B cell (primary cell): Measurements from ENCODE around the gene RPL36. TPM values are rescaled to one million over a fixed set of nuclear protein-coding genes. Genes with fewer than 3 reads are reported as not detected.

Experiments
- ATAC-seq: fragments of 200-7000 bp; cut with Tn5 transposase; one replicate; pipeline ENCODE4 v1.10.0; 2021; ENCODE audit warnings: low read depth, mild to moderate bottlenecking, moderate number of reproducible peaks, moderate library complexity
- CTCF ChIA-PET: fragments of 350-600 bp; sonication (Branson Sonifier 250); formaldehyde crosslinking; loops from one replicate; lab custom pipeline; 2021; ENCODE audit warnings: antibody characterized with exemption, inconsistent platforms; lab: Charles Lee
- POLR2A ChIA-PET: fragments of 350-600 bp; sonication (Branson Sonifier 250); formaldehyde crosslinking; loops from one replicate; lab custom pipeline; 2021; ENCODE audit warnings: antibody characterized with exemption; lab: Charles Lee
- DNase-seq: peaks from one replicate; pipeline ENCODE4 v3.0.0; 2013
- H2AFZ ChIP-seq: 2 replicates; pipeline ENCODE4 v1.6.1; 2012; ENCODE audit warnings: mild to moderate bottlenecking, low read depth, low read length; ENCODE audit not compliant: insufficient read depth, poor library complexity, severe bottlenecking
- H3K27ac ChIP-seq, 2 donors: 1 replicate in 1 of 2; 2 replicates in 1 of 2; pipeline ENCODE4 v1.5.1; 2012 to 2013; ENCODE audit warnings: low read length in 2 of 2, mild to moderate bottlenecking in 2 of 2, moderate library complexity in 1 of 2
- H3K27me3 ChIP-seq, 4 experiments: fragments of 200-600 bp in 1 of 4; sonication (generic) in 1 of 4; replicated peaks in 1 of 4; 1 replicate in 2 of 4; 2 replicates in 2 of 4; pipeline versions ENCODE4 v1.6.1 to v1.7.0; 2013 to 2016; ENCODE audit warnings: low read length in 3 of 4, mild to moderate bottlenecking in 2 of 4, mixed read lengths in 1 of 4, moderate library complexity in 1 of 4; ENCODE audit not compliant: insufficient read depth in 4 of 4, control insufficient read depth in 3 of 4; ENCODE audit errors: control extremely low read depth in 1 of 4
- H3K36me3 ChIP-seq, 2 experiments: replicated peaks in 1 of 2; 1 replicate in 1 of 2; 2 replicates in 1 of 2; pipeline versions ENCODE4 v1.6.1 to v1.7.1; 2013; ENCODE audit warnings: low read length in 1 of 2; ENCODE audit not compliant: insufficient read depth in 2 of 2, control insufficient read depth in 1 of 2; ENCODE audit errors: control extremely low read depth in 1 of 2, extremely low read depth in 1 of 2
- H3K4me1 ChIP-seq, 2 donors: fragments of 200-600 bp in 1 of 2; sonication (generic) in 1 of 2; 1 replicate in 1 of 2; 2 replicates in 1 of 2; pipeline versions ENCODE4 v1.5.1 to v1.6.1; 2013 to 2017; ENCODE audit warnings: low read length in 2 of 2; ENCODE audit not compliant: control insufficient read depth in 2 of 2, insufficient read depth in 2 of 2
- H3K4me2 ChIP-seq: replicated peaks from 2 replicates; pipeline ENCODE3; 2012; ENCODE audit warnings: mild to moderate bottlenecking, low read depth, low read length; ENCODE audit not compliant: poor library complexity, severe bottlenecking
- H3K4me3 ChIP-seq, 5 experiments: fragments of 200-600 bp in 1 of 5; sonication (generic) in 1 of 5; 1 replicate in 3 of 5; 2 replicates in 2 of 5; pipeline versions ENCODE4 v1.5.1 to v1.7.0; 2011 to 2016; ENCODE audit warnings: low read length in 4 of 5, mild to moderate bottlenecking in 4 of 5, low read depth in 2 of 5, control low read depth in 1 of 5, moderate library complexity in 1 of 5; ENCODE audit not compliant: insufficient read depth in 1 of 5; ENCODE audit errors: control extremely low read depth in 1 of 5, extremely low read depth in 1 of 5
- H3K79me2 ChIP-seq: fragments of 200-600 bp; sonication (generic); one replicate; pipeline ENCODE4 v1.6.0; 2016; ENCODE audit warnings: low read length; ENCODE audit not compliant: control insufficient read depth, insufficient read depth
- H3K9ac ChIP-seq: fragments of 200-600 bp; sonication (generic); 2 replicates; pipeline ENCODE4 v1.6.1; 2017; ENCODE audit warnings: mild to moderate bottlenecking, low read length, moderate library complexity
- H3K9me3 ChIP-seq, 3 donors: one replicate each; pipeline versions ENCODE4 v1.6.1 to v1.7.1; 2013; ENCODE audit warnings: low read length in 2 of 3; ENCODE audit not compliant: control insufficient read depth in 2 of 3, insufficient read depth in 1 of 3; ENCODE audit errors: control extremely low read depth in 1 of 3
- H4K20me1 ChIP-seq: 2 replicates; pipeline ENCODE4 v1.6.0; 2012; ENCODE audit warnings: mild to moderate bottlenecking, low read length; ENCODE audit not compliant: insufficient read depth, control insufficient read depth, poor library complexity, severe bottlenecking
- H3K27ac Mint-ChIP-seq: one replicate; pipeline ENCODE4 v1.8.0; 2021; ENCODE audit warnings: mixed read lengths
- H3K27me3 Mint-ChIP-seq: one replicate; pipeline ENCODE4 v1.8.0; 2021; ENCODE audit warnings: mixed read lengths
- H3K4me1 Mint-ChIP-seq: one replicate; pipeline ENCODE4 v1.8.0; 2021; ENCODE audit warnings: mixed read lengths
- H3K4me3 Mint-ChIP-seq: one replicate; pipeline ENCODE4 v1.8.0; 2021; ENCODE audit warnings: mixed read lengths
- H3K9me3 Mint-ChIP-seq: one replicate; pipeline ENCODE4 v1.8.0; 2022; ENCODE audit warnings: mixed read lengths; ENCODE audit not compliant: insufficient read depth
- EZH2 ChIP-seq: IDR thresholded peaks from 2 replicates; pipeline ENCODE4 v1.6.1; 2012; ENCODE audit warnings: borderline replicate concordance, low read depth, mild to moderate bottlenecking, moderate library complexity, low read length; ENCODE audit not compliant: insufficient read depth, poor library complexity, severe bottlenecking
- WGBS: methylation state at CpG from one replicate; pipeline ENCODE4 v1.1.5; 2013; ENCODE audit warnings: missing lambda C conversion rate; ENCODE audit not compliant: insufficient coverage; 5-methylcytosine and 5-hydroxymethylcytosine counted together
- intact Hi-C: fragments of 100-400 bp; cut with micrococcal nuclease; formaldehyde crosslinking; loops from one replicate; pipeline ENCODE4 v1.10.0; 2022
- polyA minus RNA-seq: library from RNA; depleted of rRNA, polyadenylated mRNA; stranded (reverse); fragments of >200 nt; gene quantifications from 2 replicates; pipeline ENCODE4 v1.2.3, GENCODE V29; 2012
- polyA plus RNA-seq: library from polyadenylated mRNA; depleted of rRNA; stranded (reverse); fragments of >200 nt; gene quantifications from 2 replicates; pipeline ENCODE4 v1.2.3, GENCODE V29; 2012
- total RNA-seq, 2 donors: library from RNA; stranded (reverse); fragments of 120-200 nt in 1 of 2; gene quantifications; 1 replicate in 1 of 2; 2 replicates in 1 of 2; pipeline versions ENCODE4 v1.2.3 to v1.2.4, GENCODE V29; 2013 to 2022
- TF ChIP-seq, protein P1 (sequence below): fragments of 200-600 bp; IDR thresholded peaks from one replicate; pipeline ENCODE4 v1.8.0; 2022; ENCODE audit warnings: antibody characterized with exemption, mild to moderate bottlenecking

Gene RPL36
- total RNA-seq: 895 and 983 TPM in 2 replicates
- 1,830 TPM for total RNA-seq (2013)
- 551 and 899 TPM in 2 replicates for polyA plus RNA-seq
- polyA minus RNA-seq: 787 and 1,426 TPM in 2 replicates

DNA sequence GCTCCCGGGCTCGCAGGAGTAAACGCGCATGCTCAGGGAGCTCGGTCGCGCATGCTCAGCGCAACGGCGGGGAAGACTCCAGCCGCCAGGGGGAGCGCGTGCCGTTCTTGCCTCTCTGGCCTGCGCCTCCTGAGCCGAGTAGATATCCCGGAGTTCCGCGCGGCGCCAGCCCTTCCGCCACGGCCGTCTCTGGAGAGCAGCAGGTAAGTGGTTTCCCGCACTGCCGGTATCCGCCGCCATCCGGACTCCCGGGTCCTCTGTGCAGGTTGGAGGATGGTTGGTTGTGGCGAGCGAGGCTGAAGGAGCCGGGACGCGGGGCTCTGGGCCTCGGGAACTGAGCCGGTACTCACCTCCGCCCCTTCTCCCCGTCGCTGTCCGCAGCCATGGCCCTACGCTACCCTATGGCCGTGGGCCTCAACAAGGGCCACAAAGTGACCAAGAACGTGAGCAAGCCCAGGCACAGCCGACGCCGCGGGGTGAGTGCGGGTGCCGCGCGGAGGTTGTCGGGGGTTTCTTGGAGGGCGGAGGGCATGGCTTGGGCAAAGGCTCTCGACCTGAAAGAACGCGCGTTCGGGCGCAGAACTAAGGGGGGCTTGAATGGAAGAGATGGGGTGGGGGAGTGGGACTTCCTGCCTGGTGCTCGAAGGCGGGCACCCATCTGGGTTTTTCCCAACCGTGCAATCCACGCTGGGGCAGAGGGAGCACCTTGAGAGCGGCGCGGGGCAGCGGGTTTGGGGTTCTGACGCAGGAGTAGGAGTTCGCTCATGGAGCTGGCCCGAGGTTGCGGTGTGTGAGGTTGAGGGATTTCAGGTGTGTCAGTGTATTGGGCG lies at the start of gene RPL36:
TSS of gene RPL36 (plus strand) at position 171 of the 830 bp plus-strand sequence. CDS start at position 384, 213 bp downstream.
- POLR2A ChIA-PET: interaction anchor here (0.6 to 2.7 kb wide), 5 partner anchors 26 to 721 kb away, joined by 3 to 12 read pairs (median 10); partner anchors contain the start of genes CATSPERD, KDM4B, LONP1 and SAFB

More for the DNA sequence above, at the start of gene RPL36:
- peak within 1 kb of the TSS; percentile 94 for H3K4me3 Mint-ChIP-seq
- H3K9me3 Mint-ChIP-seq: no peaks in the 10 kb centered on the region
- peak; percentile 52 for ATAC-seq
- Histone ChIP-seq H3K4me2 (peak within 1 kb of the TSS; percentile 85), H3K9me3 (peaks cover 0 to 12% (median 0%) of the 10 kb centered on the region in 3 donors), H3K27me3 (no peaks in the 10 kb centered on the region), H3K9ac (peak within 1 kb of the TSS; percentile 93), H3K4me1 (peaks cover 14 to 39% of the 10 kb centered on the region in 2 donors), H3K27ac (peak within 1 kb of the TSS; percentile 88 to 89), H3K36me3 (peaks cover 0 to 37% of the 10 kb centered on the region in 2 experiments), H4K20me1 (peaks cover 52% of the 10 kb centered on the region), H3K4me3 (peak within 1 kb of the TSS; percentile 27 to 98 (median 93)), H2AFZ (peak within 1 kb of the TSS; percentile 86), H3K79me2 (peaks cover 41% of the 10 kb centered on the region)
- H3K4me1 Mint-ChIP-seq: peaks cover 43% of the 10 kb centered on the region
- H3K27me3 Mint-ChIP-seq: no peaks in the 10 kb centered on the region
- TF ChIP-seq, protein P1, sequence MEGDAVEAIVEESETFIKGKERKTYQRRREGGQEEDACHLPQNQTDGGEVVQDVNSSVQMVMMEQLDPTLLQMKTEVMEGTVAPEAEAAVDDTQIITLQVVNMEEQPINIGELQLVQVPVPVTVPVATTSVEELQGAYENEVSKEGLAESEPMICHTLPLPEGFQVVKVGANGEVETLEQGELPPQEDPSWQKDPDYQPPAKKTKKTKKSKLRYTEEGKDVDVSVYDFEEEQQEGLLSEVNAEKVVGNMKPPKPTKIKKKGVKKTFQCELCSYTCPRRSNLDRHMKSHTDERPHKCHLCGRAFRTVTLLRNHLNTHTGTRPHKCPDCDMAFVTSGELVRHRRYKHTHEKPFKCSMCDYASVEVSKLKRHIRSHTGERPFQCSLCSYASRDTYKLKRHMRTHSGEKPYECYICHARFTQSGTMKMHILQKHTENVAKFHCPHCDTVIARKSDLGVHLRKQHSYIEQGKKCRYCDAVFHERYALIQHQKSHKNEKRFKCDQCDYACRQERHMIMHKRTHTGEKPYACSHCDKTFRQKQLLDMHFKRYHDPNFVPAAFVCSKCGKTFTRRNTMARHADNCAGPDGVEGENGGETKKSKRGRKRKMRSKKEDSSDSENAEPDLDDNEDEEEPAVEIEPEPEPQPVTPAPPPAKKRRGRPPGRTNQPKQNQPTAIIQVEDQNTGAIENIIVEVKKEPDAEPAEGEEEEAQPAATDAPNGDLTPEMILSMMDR: peak; percentile 94
- no peak for TF ChIP-seq EZH2
- under 1% methylated on average over 70 of the region's 73 CpGs for WGBS
- CTCF ChIA-PET: interaction anchor here (0.6 to 3.1 kb wide), 11 partner anchors 9 to 1613 kb away, joined by 3 to 31 read pairs (median 3); partner anchors contain the start of genes CATSPERD, LONP1, SAFB and SAFB2
- H3K27ac Mint-ChIP-seq: peak within 1 kb of the TSS; percentile 93
- intact Hi-C loops: loop anchor here (1.0 to 5.0 kb wide), 4 partner anchors 10 to 968 kb away; partner anchors contain the start of genes CATSPERD, DPP9, LONP1 and MICOS13
- peak; percentile 99 for DNase-seq
